Thyroid gland (tissue), 4 donors: Measurements from ENCODE around the gene AGBL4.

Experiments
- POLR2A ChIP-seq, 2 donors: fragments of 450-650 bp; IDR thresholded peaks; one replicate each; pipeline ENCODE4 v1.6.1; 2017; ENCODE audit warnings: antibody characterized with exemption in 2 of 2, mild to moderate bottlenecking in 2 of 2, moderate library complexity in 1 of 2
- TF ChIP-seq, protein P1 (sequence below), 6 experiments: fragments of 200-600 bp in 3 of 6; fragments of 450-650 bp in 3 of 6; sonication (generic) in 3 of 6; IDR thresholded peaks; one replicate each; pipeline ENCODE4 v1.5.1; 2016 to 2019; ENCODE audit warnings: antibody characterized with exemption in 6 of 6, mild to moderate bottlenecking in 2 of 6, inconsistent platforms in 1 of 6, moderate library complexity in 1 of 6

DNA sequence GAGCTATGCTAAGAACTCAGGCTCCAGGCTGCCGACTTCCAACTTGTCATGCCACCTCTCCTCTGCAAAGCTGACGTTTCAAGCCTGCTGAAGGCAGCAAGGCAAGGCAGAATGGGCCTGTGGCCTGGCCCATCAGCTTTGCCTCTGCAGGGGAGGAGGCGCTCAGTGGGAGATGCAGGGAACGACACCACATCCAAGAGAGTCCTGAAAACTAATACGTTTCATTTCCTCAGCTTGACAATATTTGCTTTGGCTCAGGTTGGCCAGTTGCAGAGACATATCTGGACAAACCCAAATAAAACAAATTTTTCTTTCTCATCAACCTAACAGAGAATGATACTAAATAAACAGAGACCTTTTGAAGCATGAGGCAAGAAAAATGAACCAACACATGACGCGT is 1282.4 kb downstream of the AGBL4 start:
- TF ChIP-seq, protein P1, sequence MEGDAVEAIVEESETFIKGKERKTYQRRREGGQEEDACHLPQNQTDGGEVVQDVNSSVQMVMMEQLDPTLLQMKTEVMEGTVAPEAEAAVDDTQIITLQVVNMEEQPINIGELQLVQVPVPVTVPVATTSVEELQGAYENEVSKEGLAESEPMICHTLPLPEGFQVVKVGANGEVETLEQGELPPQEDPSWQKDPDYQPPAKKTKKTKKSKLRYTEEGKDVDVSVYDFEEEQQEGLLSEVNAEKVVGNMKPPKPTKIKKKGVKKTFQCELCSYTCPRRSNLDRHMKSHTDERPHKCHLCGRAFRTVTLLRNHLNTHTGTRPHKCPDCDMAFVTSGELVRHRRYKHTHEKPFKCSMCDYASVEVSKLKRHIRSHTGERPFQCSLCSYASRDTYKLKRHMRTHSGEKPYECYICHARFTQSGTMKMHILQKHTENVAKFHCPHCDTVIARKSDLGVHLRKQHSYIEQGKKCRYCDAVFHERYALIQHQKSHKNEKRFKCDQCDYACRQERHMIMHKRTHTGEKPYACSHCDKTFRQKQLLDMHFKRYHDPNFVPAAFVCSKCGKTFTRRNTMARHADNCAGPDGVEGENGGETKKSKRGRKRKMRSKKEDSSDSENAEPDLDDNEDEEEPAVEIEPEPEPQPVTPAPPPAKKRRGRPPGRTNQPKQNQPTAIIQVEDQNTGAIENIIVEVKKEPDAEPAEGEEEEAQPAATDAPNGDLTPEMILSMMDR (IDR thresholded peaks at IDR 0.05) = no peak
- TF ChIP-seq POLR2A (IDR thresholded peaks at IDR 0.05) = no peak
